AG04449 (cell line): ENCODE measurements around the gene PRKCH.
"Not testable (repeated sequence)": the region's sequence is repeated elsewhere in the genome, so short reads cannot be mapped to it uniquely, and the experiment has no call there.

ENCODE experiments used
- CTCF ChIA-PET: fragments of 350-600 bp; formaldehyde crosslinking; extraction: SDS; loops from one replicate; lab custom pipeline; 2021; ENCODE audit warnings: antibody characterized with exemption; lab: Yijun Ruan, JAX
- POLR2A ChIA-PET: fragments of 400-600, 350-600 bp; formaldehyde crosslinking; extraction: SDS; loops from one replicate; lab custom pipeline; 2020; ENCODE audit warnings: antibody characterized with exemption, inconsistent platforms; lab: Yijun Ruan, JAX
- DNase-seq: peaks from one replicate; pipeline ENCODE4 v3.0.0-alpha.2; 2010; ENCODE audit warnings: low read depth, low spot score
- H3K4me3 ChIP-seq: 2 replicates; pipeline ENCODE4 v1.5.1; 2011; ENCODE audit warnings: low read depth, mild to moderate bottlenecking, control low read depth, low read length
- TF ChIP-seq, protein P1 (sequence below): IDR thresholded peaks from one replicate; pipeline ENCODE4 v1.5.1; 2011; ENCODE audit warnings: mild to moderate bottlenecking, moderate library complexity, low read length, control low read depth, inconsistent platforms; ENCODE audit not compliant: insufficient read depth; ENCODE audit errors: missing control alignments

PRKCH gene

DNA sequence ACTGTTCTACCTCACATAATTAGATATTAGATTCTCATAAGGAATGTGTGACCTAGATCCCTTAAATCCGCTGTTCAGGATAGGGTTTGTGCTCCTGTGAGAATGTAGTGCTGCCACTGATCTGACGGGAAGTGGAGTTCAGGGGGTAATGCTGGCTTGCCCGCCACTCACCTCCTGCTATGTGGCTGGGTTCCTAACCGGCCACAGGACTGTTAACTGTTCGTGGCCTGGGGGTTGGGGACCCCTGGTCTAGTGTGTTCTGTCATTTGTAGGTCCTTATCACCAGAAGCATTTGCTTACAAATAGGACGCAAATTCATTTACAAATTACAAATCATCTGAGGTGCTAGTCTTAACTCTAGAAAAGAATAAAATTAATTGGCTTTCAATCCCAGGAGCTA lies 23.8 kb upstream of the PRKCH start:
- ChIA-PET CTCF (interaction anchor here (1.1 to 3.7 kb wide), 3 partner anchors 8 to 541 kb away, joined by 3 to 38 read pairs (median 30); no protein-coding TSS in a partner anchor), POLR2A (no interaction called here)
- no peak for DNase-seq
- TF ChIP-seq, protein P1, sequence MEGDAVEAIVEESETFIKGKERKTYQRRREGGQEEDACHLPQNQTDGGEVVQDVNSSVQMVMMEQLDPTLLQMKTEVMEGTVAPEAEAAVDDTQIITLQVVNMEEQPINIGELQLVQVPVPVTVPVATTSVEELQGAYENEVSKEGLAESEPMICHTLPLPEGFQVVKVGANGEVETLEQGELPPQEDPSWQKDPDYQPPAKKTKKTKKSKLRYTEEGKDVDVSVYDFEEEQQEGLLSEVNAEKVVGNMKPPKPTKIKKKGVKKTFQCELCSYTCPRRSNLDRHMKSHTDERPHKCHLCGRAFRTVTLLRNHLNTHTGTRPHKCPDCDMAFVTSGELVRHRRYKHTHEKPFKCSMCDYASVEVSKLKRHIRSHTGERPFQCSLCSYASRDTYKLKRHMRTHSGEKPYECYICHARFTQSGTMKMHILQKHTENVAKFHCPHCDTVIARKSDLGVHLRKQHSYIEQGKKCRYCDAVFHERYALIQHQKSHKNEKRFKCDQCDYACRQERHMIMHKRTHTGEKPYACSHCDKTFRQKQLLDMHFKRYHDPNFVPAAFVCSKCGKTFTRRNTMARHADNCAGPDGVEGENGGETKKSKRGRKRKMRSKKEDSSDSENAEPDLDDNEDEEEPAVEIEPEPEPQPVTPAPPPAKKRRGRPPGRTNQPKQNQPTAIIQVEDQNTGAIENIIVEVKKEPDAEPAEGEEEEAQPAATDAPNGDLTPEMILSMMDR, result no peak
- no peak overlapping the region for H3K4me3 ChIP-seq

DNA sequence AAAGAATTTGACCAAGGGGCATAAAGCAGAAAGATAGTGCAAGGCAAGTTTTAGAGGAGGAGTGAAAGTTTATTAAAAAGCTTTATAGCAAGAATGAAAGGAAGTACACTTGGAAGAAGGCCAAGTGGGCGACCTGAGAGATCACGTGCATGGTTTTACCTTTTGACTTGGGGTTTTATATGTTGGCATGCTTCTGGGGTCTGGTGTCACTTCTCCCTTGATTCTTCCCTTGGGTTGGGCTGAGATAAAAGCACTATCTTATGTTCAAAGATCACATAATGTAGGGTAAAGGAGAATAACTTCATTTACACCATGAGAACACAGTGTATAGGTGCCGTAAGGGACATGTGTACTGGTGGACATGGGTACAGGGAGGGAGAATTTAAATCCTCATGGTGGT lies 22.6 kb upstream of the PRKCH start:
- no peak overlapping the region for H3K4me3 ChIP-seq
- CTCF ChIA-PET, result interaction anchor here (1.1 to 1.4 kb wide), 2 partner anchors 13 to 539 kb away, joined by 4 read pairs; no protein-coding TSS in a partner anchor
- no peak for DNase-seq
- TF ChIP-seq, protein P1, result no peak
- POLR2A ChIA-PET, result no interaction called here

DNA sequence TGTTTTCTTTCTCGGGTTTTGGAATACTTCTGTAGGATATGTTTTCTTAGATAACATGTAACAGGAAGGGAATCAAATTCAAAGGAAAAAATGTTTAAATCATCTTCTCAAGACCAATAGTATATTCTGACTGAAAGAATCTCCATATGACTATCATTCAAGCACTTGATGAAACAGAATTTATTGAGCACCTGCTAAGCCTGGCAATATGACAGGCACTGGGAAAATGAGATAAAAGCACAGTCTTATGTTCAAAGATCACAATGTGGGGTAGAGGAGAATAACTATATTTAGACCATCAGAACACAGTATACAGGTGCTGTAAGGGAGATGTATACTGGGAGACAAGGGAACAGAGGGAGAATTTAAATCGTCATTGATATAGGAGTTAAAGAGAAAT lies 21.2 kb upstream of the PRKCH start:
- DNase-seq, result no peak
- H3K4me3 ChIP-seq, result no peak overlapping the region
- ChIA-PET CTCF (interaction anchor here (1.1 to 1.4 kb wide), 2 partner anchors 15 to 538 kb away, joined by 4 read pairs; no protein-coding TSS in a partner anchor), POLR2A (no interaction called here)
- TF ChIP-seq, protein P1, result no peak

DNA sequence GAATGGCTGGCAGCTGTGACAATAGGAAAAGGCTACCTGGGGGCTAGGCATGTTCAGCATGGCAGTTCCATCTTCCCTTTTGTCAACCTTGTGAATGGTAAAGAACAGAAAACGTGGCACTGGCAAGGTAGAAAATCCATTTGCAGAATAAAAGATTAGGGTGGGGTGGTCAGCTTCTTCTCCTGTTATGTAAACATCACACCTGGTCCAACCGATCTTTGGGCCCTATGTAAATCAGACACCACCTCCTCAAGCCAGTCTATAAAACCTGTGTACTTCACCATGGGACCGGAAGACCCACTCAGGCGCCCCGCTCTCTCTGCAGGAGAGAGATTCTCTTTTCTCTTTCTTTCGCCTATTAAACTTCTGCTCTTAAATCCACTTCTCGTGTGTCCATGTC lies 20.6 kb upstream of the PRKCH start:
- POLR2A ChIA-PET, result no interaction called here
- CTCF ChIA-PET, result no interaction called here
- H3K4me3 ChIP-seq, result no peak overlapping the region
- no peak for DNase-seq
- TF ChIP-seq, protein P1, result no peak

DNA sequence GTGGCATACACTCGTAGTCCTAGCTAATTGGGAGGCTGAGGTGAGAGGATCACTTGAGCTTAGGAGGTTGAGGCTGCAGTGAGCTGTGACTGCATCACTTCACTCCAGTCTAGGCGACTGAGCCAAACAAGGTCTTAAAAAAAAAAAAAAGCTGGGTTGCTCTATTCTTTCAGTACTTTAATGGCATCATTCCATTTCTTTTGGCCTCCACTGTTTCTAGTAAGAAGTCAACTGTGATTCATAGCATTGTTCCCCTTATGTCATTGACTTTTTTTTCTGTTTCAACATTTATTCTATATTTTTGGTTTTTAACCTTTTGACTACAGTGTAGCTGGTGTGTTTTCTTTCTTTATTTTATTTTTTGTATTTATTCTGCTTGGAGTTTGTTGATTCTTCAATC lies 16.7 kb upstream of the PRKCH start:
- H3K4me3 ChIP-seq, result no peak overlapping the region
- CTCF ChIA-PET, result interaction anchor here (0.5 to 0.8 kb wide), 2 partner anchors 101 to 681 kb away, joined by 3 read pairs; no protein-coding TSS in a partner anchor
- POLR2A ChIA-PET, result no interaction called here
- TF ChIP-seq, protein P1, result no peak
- no peak for DNase-seq

DNA sequence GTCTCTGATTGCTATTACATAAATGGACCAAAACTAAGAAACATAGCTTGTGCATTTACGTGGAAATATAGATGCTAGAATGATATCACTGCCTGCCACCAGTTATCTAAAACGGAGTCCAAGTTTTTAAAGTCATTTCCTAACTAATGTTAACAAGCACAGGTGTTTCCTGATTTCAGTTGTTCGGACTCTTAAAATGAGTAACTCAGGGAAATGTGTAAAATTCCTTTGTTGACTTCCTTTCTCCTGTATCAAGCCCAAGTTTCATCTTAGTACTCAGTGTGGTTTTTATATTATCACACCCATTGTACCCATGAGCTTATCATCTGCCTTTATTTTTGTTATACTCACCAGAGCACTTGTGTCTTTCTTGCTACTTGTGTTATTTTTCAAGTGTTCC lies 13.2 kb upstream of the PRKCH start:
- ChIA-PET CTCF (interaction anchor here (1.2 to 2.3 kb wide), 2 partner anchors 12 to 530 kb away, joined by 4 to 7 read pairs; no protein-coding TSS in a partner anchor), POLR2A (no interaction called here)
- DNase-seq, result no peak
- no peak overlapping the region for H3K4me3 ChIP-seq
- TF ChIP-seq, protein P1, result no peak

DNA sequence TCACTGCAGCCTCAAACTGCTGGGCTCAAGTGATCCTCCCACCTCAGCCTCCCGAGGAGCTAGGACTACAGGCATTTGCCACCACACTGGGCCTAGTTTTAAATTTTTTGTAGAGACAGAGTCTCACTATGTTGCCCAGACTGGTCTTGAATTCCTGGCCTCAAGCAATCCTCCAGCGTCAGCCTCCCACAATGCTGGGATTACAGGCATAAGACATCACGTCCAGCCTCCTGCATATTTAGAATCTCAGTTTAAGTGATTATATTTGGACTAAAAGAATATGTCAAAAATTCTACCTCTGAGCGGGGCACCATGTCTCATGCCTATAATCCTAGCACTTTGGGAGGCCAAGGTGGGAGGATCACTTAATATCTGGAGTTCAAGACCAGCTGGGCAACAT lies 12.7 kb upstream of the PRKCH start:
- H3K4me3 ChIP-seq, DNase-seq, POLR2A ChIA-PET: not testable (repeated sequence)
- CTCF ChIA-PET, result interaction anchor here (1.9 to 2.3 kb wide), 2 partner anchors 12 to 529 kb away, joined by 5 to 7 read pairs; no protein-coding TSS in a partner anchor
